Neuronal stem cell (in vitro differentiated cells): ENCODE measurements around the gene GTSE1. TPM values are rescaled to one million over a fixed set of nuclear protein-coding genes. Genes with fewer than 3 reads are reported as not detected.

Experiments
- DNase-seq: peaks from one replicate; pipeline ENCODE4 v3.0.0-alpha.2; 2013; ENCODE audit warnings: low spot score
- H2AFZ ChIP-seq: one replicate; pipeline ENCODE4 v1.6.1; 2013; ENCODE audit warnings: mild to moderate bottlenecking, low read length, inconsistent platforms
- H2AK5ac ChIP-seq: 2 replicates; pipeline ENCODE4 v1.6.1; 2013; ENCODE audit warnings: low read depth, mild to moderate bottlenecking, inconsistent platforms, low read length, moderate library complexity, mixed read lengths
- H2BK120ac ChIP-seq: 2 replicates; pipeline ENCODE4 v1.6.1; 2013; ENCODE audit warnings: low read depth, mild to moderate bottlenecking, inconsistent platforms, low read length, moderate library complexity, mixed read lengths
- H2BK12ac ChIP-seq: one replicate; pipeline ENCODE4 v1.6.1; 2013; ENCODE audit warnings: low read length, inconsistent platforms
- H2BK15ac ChIP-seq: 2 replicates; pipeline ENCODE4 v1.6.1; 2013; ENCODE audit warnings: mild to moderate bottlenecking, low read length, inconsistent platforms, mixed read lengths
- H2BK5ac ChIP-seq: one replicate; pipeline ENCODE4 v1.6.1; 2013; ENCODE audit warnings: inconsistent platforms, mild to moderate bottlenecking, low read length, moderate library complexity
- H3K14ac ChIP-seq: one replicate; pipeline ENCODE4 v1.6.1; 2013; ENCODE audit warnings: low read length, inconsistent platforms
- H3K18ac ChIP-seq: 2 replicates; pipeline ENCODE4 v1.6.1; 2013; ENCODE audit warnings: low read length, inconsistent platforms
- H3K23ac ChIP-seq: 2 replicates; pipeline ENCODE4 v1.6.1; 2013; ENCODE audit warnings: low read depth, mild to moderate bottlenecking, mixed read lengths, low read length, inconsistent platforms; ENCODE audit not compliant: poor library complexity
- H3K27ac ChIP-seq: replicated peaks from 3 replicates; pipeline ENCODE4 v1.5.1; 2013; ENCODE audit warnings: low read length, inconsistent platforms
- H3K27me3 ChIP-seq, 3 experiments: 2 replicates each; pipeline ENCODE4 v1.6.1; 2013; ENCODE audit warnings: low read length in 3 of 3, mild to moderate bottlenecking in 2 of 3, inconsistent platforms in 1 of 3, low read depth in 1 of 3, mixed read lengths in 1 of 3, moderate library complexity in 1 of 3; ENCODE audit not compliant: control insufficient read depth in 3 of 3, insufficient read depth in 3 of 3
- H3K36me3 ChIP-seq, 2 donors: replicated peaks in 1 of 2; 2 replicates each; pipeline ENCODE4 v1.6.1; 2013; ENCODE audit warnings: low read length in 2 of 2; ENCODE audit not compliant: control insufficient read depth in 2 of 2, insufficient read depth in 2 of 2
- H3K4ac ChIP-seq: 2 replicates; pipeline ENCODE4 v1.6.1; 2013; ENCODE audit warnings: inconsistent platforms, mild to moderate bottlenecking, low read length, moderate library complexity
- H3K4me1 ChIP-seq, 2 donors: 1 replicate in 1 of 2; 2 replicates in 1 of 2; pipeline ENCODE4 v1.6.1; 2013; ENCODE audit warnings: low read length in 2 of 2, low read depth in 1 of 2; ENCODE audit not compliant: control insufficient read depth in 2 of 2, insufficient read depth in 1 of 2
- H3K4me2 ChIP-seq: one replicate; pipeline ENCODE4 v1.6.1; 2013; ENCODE audit warnings: mild to moderate bottlenecking, low read length, inconsistent platforms; ENCODE audit not compliant: insufficient read depth, poor library complexity, severe bottlenecking
- H3K4me3 ChIP-seq, 2 donors: 2 replicates each; pipeline ENCODE4 v1.5.1; 2013; ENCODE audit warnings: low read length in 2 of 2, mild to moderate bottlenecking in 2 of 2, inconsistent platforms in 1 of 2, moderate library complexity in 1 of 2
- H3K79me1 ChIP-seq: one replicate; pipeline ENCODE4 v1.6.1; 2013; ENCODE audit warnings: low read depth, mild to moderate bottlenecking, inconsistent platforms, low read length, moderate library complexity
- H3K9ac ChIP-seq: one replicate; pipeline ENCODE4 v1.6.1; 2013; ENCODE audit warnings: mild to moderate bottlenecking, low read depth, low read length, inconsistent platforms; ENCODE audit not compliant: poor library complexity
- H3K9me3 ChIP-seq, 2 donors: replicated peaks in 1 of 2; 2 replicates each; pipeline versions ENCODE3 to v1.6.1; 2013; ENCODE audit warnings: low read length in 2 of 2, mild to moderate bottlenecking in 2 of 2, inconsistent platforms in 1 of 2, low read depth in 1 of 2, mixed read lengths in 1 of 2, moderate library complexity in 1 of 2; ENCODE audit not compliant: control insufficient read depth in 2 of 2, insufficient read depth in 1 of 2
- H4K8ac ChIP-seq: one replicate; pipeline ENCODE4 v1.6.1; 2013; ENCODE audit warnings: low read depth, mild to moderate bottlenecking, inconsistent platforms, low read length, moderate library complexity
- H4K91ac ChIP-seq: one replicate; pipeline ENCODE4 v1.6.1; 2013; ENCODE audit warnings: low read length, low read depth, mild to moderate bottlenecking, inconsistent platforms; ENCODE audit not compliant: poor library complexity
- WGBS, 2 donors: extraction: QIAGEN DNeasy Blood & Tissue Kit; methylation state at CpG; one replicate each; pipeline ENCODE4 v1.1.7; 2013; ENCODE audit warnings: missing lambda C conversion rate in 2 of 2, mixed read lengths in 1 of 2; ENCODE audit not compliant: insufficient read length in 2 of 2, insufficient replicate concordance in 1 of 2; ENCODE audit errors: extremely low coverage in 2 of 2; 5-methylcytosine and 5-hydroxymethylcytosine counted together
- polyA plus RNA-seq, 2 experiments: library from polyadenylated mRNA; stranded (reverse); fragments of 200-250 nt; gene quantifications; one replicate each; pipeline ENCODE4 v1.2.3, GENCODE V29; 2013

Gene GTSE1
- 50.8 TPM for polyA plus RNA-seq (2013, experiment 1 of 2)
- 52.2 TPM for polyA plus RNA-seq (2013, experiment 2 of 2)

GRCh38 chr22:46296257-46297150 lies at the start of gene GTSE1:
TSS of gene GTSE1 (plus strand) at chr22:46296870. CDS start at chr22:46297401, 531 bp downstream.
- DNase-seq: peak; percentile 98
- Histone ChIP-seq H2AK5ac (no peak within 1 kb of the TSS), H3K27ac (peak within 1 kb of the TSS; percentile 62), H3K23ac (no peak within 1 kb of the TSS), H2AFZ (peak within 1 kb of the TSS; percentile 92), H2BK120ac (no peak within 1 kb of the TSS), H3K9ac (peak within 1 kb of the TSS; percentile 82), H3K9me3 (no peaks in the 10 kb centered on the region), H3K27me3 (no peaks in the 10 kb centered on the region), H3K4ac (no peak within 1 kb of the TSS), H3K4me1 (peaks cover 10 to 15% of the 10 kb centered on the region in 2 donors), H3K79me1 (no peaks in the 10 kb centered on the region), H3K4me2 (peak within 1 kb of the TSS; percentile 83), H3K4me3 (peak within 1 kb of the TSS; percentile 84 to 90), H2BK12ac (no peak within 1 kb of the TSS), H4K8ac (no peak within 1 kb of the TSS), H2BK15ac (no peak within 1 kb of the TSS), H3K14ac (no peak within 1 kb of the TSS), H3K18ac (peak within 1 kb of the TSS; percentile 90), H3K36me3 (peaks cover 23 to 50% of the 10 kb centered on the region in 2 donors), H2BK5ac (no peak within 1 kb of the TSS), H4K91ac (no peak within 1 kb of the TSS)
- no CpG with 5 or more reads among the region's 76 CpGs for WGBS, 2 donors

GRCh38 chr22:46247443-46247975 lies 49.2 kb upstream of the GTSE1 start:
- H3K9me3 ChIP-seq: peaks cover 2 to 8% of the 10 kb centered on the region in 2 donors
- DNase-seq: no peak
- H3K27me3 ChIP-seq: peaks cover 0 to 2% (median 0%) of the 10 kb centered on the region in 3 experiments
- H2BK5ac ChIP-seq: peak overlapping the region; percentile 31
- peak overlapping the region; percentile 26 for H3K23ac ChIP-seq
- H3K4ac ChIP-seq: no peak overlapping the region
- peaks cover 0 to 6% of the 10 kb centered on the region in 2 donors for H3K4me1 ChIP-seq
- H2BK15ac ChIP-seq: no peak overlapping the region
- no peak overlapping the region for H2AFZ ChIP-seq
- no peak overlapping the region for H2BK12ac ChIP-seq
- no CpG with 5 or more reads among the region's 2 CpGs for WGBS, 2 donors
- peak overlapping the region; percentile 17 for H3K9ac ChIP-seq
- no peak overlapping the region for H3K14ac ChIP-seq
- peaks cover 2 to 22% of the 10 kb centered on the region in 2 donors for H3K36me3 ChIP-seq
- no peak overlapping the region for H3K4me2 ChIP-seq
- no peak overlapping the region for H2AK5ac ChIP-seq
- peaks cover 8% of the 10 kb centered on the region for H3K79me1 ChIP-seq
- no peak overlapping the region for H3K18ac ChIP-seq
- H4K8ac ChIP-seq: peak overlapping the region; percentile 9
- H4K91ac ChIP-seq: no peak overlapping the region
- H3K27ac ChIP-seq: no peak overlapping the region
- no peak overlapping the region for H3K4me3 ChIP-seq
- H2BK120ac ChIP-seq: no peak overlapping the region

GRCh38 chr22:46250035-46250782 lies 46.5 kb upstream of the GTSE1 start, which contains the start of gene CDPF1:
TSS of gene CDPF1 (minus strand) at chr22:46250293. CDS start at chr22:46248284, 2,009 bp downstream.
- Histone ChIP-seq H4K91ac (peak within 1 kb of the TSS; percentile 62), H3K36me3 (peaks cover 0 to 5% of the 10 kb centered on the region in 2 donors), H3K18ac (peak within 1 kb of the TSS; percentile 98), H3K9me3 (peaks cover 6 to 15% of the 10 kb centered on the region in 2 donors), H3K4me2 (peak within 1 kb of the TSS; percentile 92), H3K9ac (peak within 1 kb of the TSS; percentile 95), H2AK5ac (peak within 1 kb of the TSS; percentile 94), H3K4ac (peak within 1 kb of the TSS; percentile 97), H3K23ac (peak within 1 kb of the TSS; percentile 97), H3K27ac (peak within 1 kb of the TSS; percentile 31), H2BK12ac (peak within 1 kb of the TSS; percentile 61), H3K27me3 (peaks cover 0 to 2% (median 0%) of the 10 kb centered on the region in 3 experiments), H3K14ac (peak within 1 kb of the TSS; percentile 97), H3K79me1 (peaks cover 8% of the 10 kb centered on the region), H3K4me3 (peak within 1 kb of the TSS; percentile 97 to 99), H2BK120ac (no peak within 1 kb of the TSS), H2BK15ac (peak within 1 kb of the TSS; percentile 40), H4K8ac (peak within 1 kb of the TSS; percentile 75), H2BK5ac (peak within 1 kb of the TSS; percentile 63), H2AFZ (peak within 1 kb of the TSS; percentile 99), H3K4me1 (peaks cover 0 to 6% of the 10 kb centered on the region in 2 donors)
- peak; percentile 75 for DNase-seq
- WGBS, 2 donors: no CpG with 5 or more reads among the region's 89 CpGs
